Chondrocyte (in vitro differentiated cells): ENCODE measurements around the gene TELO2. TPM values are rescaled to one million over a fixed set of nuclear protein-coding genes. Genes with fewer than 3 reads are reported as not detected.

Experiments
- DNase-seq: peaks from one replicate; pipeline ENCODE4 v3.0.0; 2021; ENCODE audit warnings: mixed read lengths, low spot score
- H3K27ac Mint-ChIP-seq: one replicate; pipeline ENCODE4 v1.8.0; 2021; ENCODE audit warnings: mild to moderate bottlenecking, moderate library complexity, mixed read lengths; ENCODE audit not compliant: unreplicated experiment
- H3K27me3 Mint-ChIP-seq: 2 replicates; pipeline ENCODE4 v1.8.0; 2021; ENCODE audit warnings: low read depth, mixed read lengths
- H3K36me3 Mint-ChIP-seq: 2 replicates; pipeline ENCODE4 v1.8.0; 2021; ENCODE audit warnings: low read depth, mixed read lengths
- H3K4me1 Mint-ChIP-seq: 2 replicates; pipeline ENCODE4 v1.8.0; 2021; ENCODE audit warnings: low read depth, mild to moderate bottlenecking, mixed read lengths
- H3K4me3 Mint-ChIP-seq: one replicate; pipeline ENCODE4 v1.8.0; 2021; ENCODE audit warnings: mild to moderate bottlenecking, moderate library complexity, mixed read lengths; ENCODE audit not compliant: unreplicated experiment
- H3K9me3 Mint-ChIP-seq: 2 replicates; pipeline ENCODE4 v1.8.0; 2021; ENCODE audit warnings: low read depth, mixed read lengths
- CTCF ChIP-seq: fragments of 200-600 bp; sonication (generic); IDR thresholded peaks from 2 replicates; pipeline ENCODE4 v1.5.0; 2021; ENCODE audit warnings: antibody characterized with exemption, mild to moderate bottlenecking, moderate library complexity
- total RNA-seq: library from RNA; stranded (reverse); gene quantifications from 3 replicates; pipeline ENCODE4 v1.2.1, GENCODE V29; 2021

Gene TELO2
- total RNA-seq, 1 donor from 2014 or later: 21.7 TPM

GRCh38 chr16:1458336-1458976, 34.7 kb upstream of the TELO2 start:
- Mint-ChIP-seq H3K27ac (no peak overlapping the region), H3K36me3 (peaks cover 3% of the 10 kb centered on the region), H3K9me3 (no peaks in the 10 kb centered on the region), H3K4me3 (no peak overlapping the region), H3K4me1 (no peaks in the 10 kb centered on the region), H3K27me3 (no peaks in the 10 kb centered on the region)
- DNase-seq: peak; percentile 90
- TF ChIP-seq CTCF: no peak

GRCh38 chr16:1458977-1459341, 34.2 kb upstream of the TELO2 start:
- peaks cover 3% of the 10 kb centered on the region for H3K36me3 Mint-ChIP-seq
- H3K27me3 Mint-ChIP-seq: no peaks in the 10 kb centered on the region
- no peaks in the 10 kb centered on the region for H3K4me1 Mint-ChIP-seq
- no peaks in the 10 kb centered on the region for H3K9me3 Mint-ChIP-seq
- DNase-seq: peak; percentile 81
- no peak for TF ChIP-seq CTCF
- no peak overlapping the region for H3K4me3 Mint-ChIP-seq
- no peak overlapping the region for H3K27ac Mint-ChIP-seq

- peak; percentile 74 for DNase-seq
- Mint-ChIP-seq H3K9me3 (no peaks in the 10 kb centered on the region), H3K27ac (no peak overlapping the region), H3K4me3 (no peak overlapping the region), H3K4me1 (no peaks in the 10 kb centered on the region), H3K36me3 (peaks cover 2% of the 10 kb centered on the region), H3K27me3 (no peaks in the 10 kb centered on the region)
- no peak for TF ChIP-seq CTCF
Observed at GRCh38 chr16:1459967-1460366, 33.2 kb upstream of the TELO2 start.

GRCh38 chr16:1460602-1461138, 32.5 kb upstream of the TELO2 start:
- Mint-ChIP-seq H3K27ac (no peak overlapping the region), H3K4me1 (no peaks in the 10 kb centered on the region), H3K9me3 (no peaks in the 10 kb centered on the region), H3K4me3 (no peak overlapping the region), H3K36me3 (peaks cover 2% of the 10 kb centered on the region), H3K27me3 (no peaks in the 10 kb centered on the region)
- TF ChIP-seq CTCF: no peak
- DNase-seq: peak; percentile 81

GRCh38 chr16:1461146-1461545, 32.0 kb upstream of the TELO2 start:
- Mint-ChIP-seq H3K27ac (no peak overlapping the region), H3K9me3 (no peaks in the 10 kb centered on the region), H3K36me3 (peaks cover 2% of the 10 kb centered on the region), H3K4me1 (no peaks in the 10 kb centered on the region), H3K4me3 (no peak overlapping the region), H3K27me3 (no peaks in the 10 kb centered on the region)
- TF ChIP-seq CTCF: no peak
- DNase-seq: no peak
